ENCODE data around the gene CCDC190. TPM values are rescaled to one million over a fixed set of nuclear protein-coding genes. Genes with fewer than 3 reads are reported as not detected.

CCDC190 gene
- total and polyA plus RNA-seq, 2 of the 4 experiments (the other 2 are of a cell fraction) = 0.10 to 0.36 TPM

DNA sequence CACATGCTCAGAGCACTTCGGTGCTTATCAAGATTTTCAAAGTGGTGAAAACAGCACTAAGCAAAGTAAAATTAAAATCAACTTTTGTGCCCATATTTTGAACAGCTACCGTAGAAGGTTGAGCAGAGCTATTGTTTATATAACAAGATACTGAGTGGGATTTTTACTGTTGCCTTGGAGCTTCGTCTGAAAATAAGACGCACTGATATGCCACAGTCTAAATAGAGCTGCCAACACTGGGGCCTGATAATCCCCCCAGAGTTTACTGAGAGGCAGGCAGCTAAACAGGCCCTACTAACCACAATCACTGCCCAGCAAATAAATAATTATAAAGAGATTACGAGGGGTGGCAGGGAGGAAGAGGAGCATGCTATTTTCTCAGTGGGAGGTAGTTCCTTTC is 650 bp upstream of the CCDC190 start:
- WGBS, 2 experiments (ENCODE audit: extremely low coverage in 2 of 2, insufficient read length in 1 of 2) = no CpG with 5 or more reads among the region's 5 CpGs
- Histone ChIP-seq H4K91ac (ENCODE audit: insufficient read depth, low read depth, low read length) (no peak overlapping the region), H3K27ac (ENCODE audit: insufficient read depth, low read length) (no peak overlapping the region), H3K23ac (ENCODE audit: low read depth, low read length) (no peak overlapping the region), H3K4ac (ENCODE audit: low read depth, low read length) (no peak overlapping the region), H2BK15ac (ENCODE audit: low read depth, low read length) (no peak overlapping the region), H4K5ac (ENCODE audit: low read depth, low read length) (no peak overlapping the region), H2BK5ac (ENCODE audit: low read depth, low read length, poor library complexity, severe bottlenecking) (no peak overlapping the region), H3K9me1 (ENCODE audit: insufficient read depth, low read length) (no peaks in the 10 kb centered on the region), H4K8ac (ENCODE audit: low read depth in 2 of 2, low read length in 2 of 2) (no peak overlapping the region), H3K4me1 (ENCODE audit: control insufficient read depth, insufficient read depth, low read length) (peaks cover 1% of the 10 kb centered on the region; the same call in 1 of the 2 replicates), H3K36me3 (ENCODE audit: control insufficient read depth, insufficient read depth, low read length) (no peaks in the 10 kb centered on the region), H3K9me3 (ENCODE audit: control insufficient read depth, insufficient read depth, low read length) (no peaks in the 10 kb centered on the region), H2AK9ac (replicated peaks; ENCODE audit: low read depth, low read length, poor library complexity) (no peak overlapping the region), H3K27me3 (ENCODE audit: control insufficient read depth, insufficient read depth, low read length) (no peaks in the 10 kb centered on the region), H4K20me1 (ENCODE audit: insufficient read depth, low read length) (no peaks in the 10 kb centered on the region), H2AFZ (replicated peaks; ENCODE audit: low read length, poor library complexity) (no peak overlapping the region), H3K14ac (replicated peaks; ENCODE audit: low read depth, low read length) (0 out of 2 replicates have a peak overlapping the region, but pooled peaks have one; percentile 16), H2BK20ac (ENCODE audit: low read depth, low read length) (no peak overlapping the region), H2AK5ac (ENCODE audit: low read depth, low read length) (no peak overlapping the region), H3K4me3 (ENCODE audit: insufficient read depth, low read depth, low read length) (no peak overlapping the region), H2BK120ac (ENCODE audit: low read depth, low read length) (no peak overlapping the region), H3K18ac (ENCODE audit: low read depth, low read length) (no peak overlapping the region), H3K4me2 (ENCODE audit: low read depth, low read length) (no peak overlapping the region), H3K56ac (ENCODE audit: extremely low read depth, insufficient read depth, low read length) (no peak overlapping the region), H3K79me1 (ENCODE audit: low read depth in 1 of 2, low read length in 2 of 2) (no peaks in the 10 kb centered on the region), H3K9ac (ENCODE audit: low read depth, low read length) (no peak overlapping the region)
- dilution Hi-C loops (cut with HindIII; ENCODE audit: low sequenced_read_pairs, unreplicated experiment) (loop anchor here (25.0 kb wide), 2 partner anchors 201 to 451 kb away; partner anchors contain the start of genes NUF2 and RGS4), in situ Hi-C loops (cut with MboI; ENCODE audit: low sequenced_read_pairs) (no loop called here), intact Hi-C loops (cut with micrococcal nuclease) (no loop called here)
- POLR2A ChIA-PET (ENCODE audit: unreplicated experiment) = no interaction called here
- ATAC-seq (ENCODE audit: low read depth) (peak; percentile 43; the same call in 1 of the 2 replicates), DNase-seq (no peak)
- BruUV-seq (replicated peaks) = no TSS peak
- TF ChIP-seq POLR2A (IDR thresholded peaks at IDR 0.05; ENCODE audit: low read depth, low read length) = no peak
- TF ChIP-seq FOS (IDR thresholded peaks at IDR 0.05; ENCODE audit: low read depth, low read length) = no peak
- TF ChIP-seq BHLHE40 (IDR thresholded peaks at IDR 0.05; ENCODE audit: low read depth, low read length) = no peak
- TF ChIP-seq MXI1 (IDR thresholded peaks at IDR 0.05; ENCODE audit: borderline replicate concordance, low read depth, low read length) = no peak
- TF ChIP-seq NFE2L2 (IDR thresholded peaks at IDR 0.05; ENCODE audit: low read depth, low read length) = no peak
- CTCF ChIA-PET = interaction anchor here (1.2 kb wide), 2 partner anchors 13 to 15 kb away, joined by 4 read pairs; no protein-coding TSS in a partner anchor

All from IMR-90 (cell line).